GM23248 (cell line): Measurements from ENCODE around the gene SSR3. TPM values are rescaled to one million over a fixed set of nuclear protein-coding genes. Genes with fewer than 3 reads are reported as not detected.
A peak's percentile ranks its signal among the peaks of the same experiment; 100 is the strongest.

Experiments used
- DNase-seq: peaks from one replicate; pipeline ENCODE4 v3.0.0-alpha.2; 2015
- H2AFZ ChIP-seq: fragments of 200-600 bp; sonication (generic); 2 replicates; pipeline ENCODE4 v1.6.1; 2016; ENCODE audit warnings: antibody characterized with exemption
- H3F3A ChIP-seq: fragments of 200-600 bp; sonication (generic); 2 replicates; pipeline ENCODE4 v1.6.1; 2016; ENCODE audit warnings: mild to moderate bottlenecking, antibody characterized with exemption, mixed run types; ENCODE audit not compliant: insufficient read depth
- H3K27ac ChIP-seq: fragments of 200-600 bp; sonication (generic); 2 replicates; pipeline ENCODE4 v1.5.1; 2016; ENCODE audit warnings: mild to moderate bottlenecking
- H3K27me3 ChIP-seq: fragments of 200-600 bp; sonication (generic); replicated peaks from 2 replicates; pipeline ENCODE4 v1.6.1; 2016; ENCODE audit warnings: mild to moderate bottlenecking; ENCODE audit not compliant: insufficient read depth
- H3K36me3 ChIP-seq: fragments of 200-600 bp; sonication (generic); 2 replicates; pipeline ENCODE4 v1.6.1; 2016; ENCODE audit warnings: low read depth, mild to moderate bottlenecking
- H3K4me1 ChIP-seq: fragments of 200-600 bp; sonication (generic); 2 replicates; pipeline ENCODE4 v1.6.1; 2016; ENCODE audit warnings: mild to moderate bottlenecking; ENCODE audit not compliant: insufficient read depth
- H3K4me2 ChIP-seq: fragments of 200-600 bp; sonication (generic); one replicate; pipeline ENCODE4 v1.6.1; 2016; ENCODE audit warnings: mild to moderate bottlenecking; ENCODE audit not compliant: unreplicated experiment
- H3K4me3 ChIP-seq: fragments of 200-600 bp; sonication (generic); 2 replicates; pipeline ENCODE4 v1.5.1; 2016; ENCODE audit warnings: mild to moderate bottlenecking
- H3K79me2 ChIP-seq: fragments of 200-600 bp; sonication (generic); 2 replicates; pipeline ENCODE4 v1.6.1; 2016; ENCODE audit warnings: mild to moderate bottlenecking; ENCODE audit not compliant: insufficient read depth
- H3K9ac ChIP-seq: fragments of 200-600 bp; sonication (generic); 2 replicates; pipeline ENCODE4 v1.6.1; 2016; ENCODE audit warnings: mild to moderate bottlenecking
- H3K9me2 ChIP-seq: fragments of 200-600 bp; sonication (generic); 2 replicates; pipeline ENCODE4 v1.6.1; 2016; ENCODE audit warnings: mixed run types, mild to moderate bottlenecking, moderate library complexity; ENCODE audit not compliant: insufficient read depth
- H3K9me3 ChIP-seq: fragments of 200-600 bp; sonication (generic); one replicate; pipeline ENCODE4 v1.6.1; 2017; ENCODE audit warnings: low read depth
- H4K20me1 ChIP-seq: fragments of 200-600 bp; sonication (generic); 2 replicates; pipeline ENCODE4 v1.6.0; 2016; ENCODE audit not compliant: insufficient read depth
- EZH2 ChIP-seq: fragments of 200-600 bp; sonication (generic); IDR thresholded peaks from 2 replicates; pipeline ENCODE4 v1.6.1; 2018; ENCODE audit warnings: antibody characterized with exemption, mild to moderate bottlenecking; ENCODE audit not compliant: insufficient read depth, poor library complexity, severe bottlenecking
- EZH2phosphoT487 ChIP-seq: fragments of 200-600 bp; sonication (generic); IDR thresholded peaks from 2 replicates; pipeline ENCODE4 v1.6.1; 2018; ENCODE audit warnings: antibody characterized with exemption, moderate library complexity, mild to moderate bottlenecking, low read depth; ENCODE audit not compliant: insufficient read depth
- WGBS, 2 experiments: methylation state at CpG; one replicate each; pipeline ENCODE4 v1.1.6; 2015 to 2017; ENCODE audit warnings: low lambda C conversion rate in 2 of 2, low coverage in 1 of 2; ENCODE audit errors: missing lambda C conversion rate in 2 of 2; 5-methylcytosine and 5-hydroxymethylcytosine counted together
- in situ Hi-C: fragments of 300-500 bp; cut with MboI; formaldehyde crosslinking; loops from 2 replicates; pipeline ENCODE4 v1.15.0; 2020
- polyA plus RNA-seq: library from polyadenylated mRNA; unstranded; fragments of >200 nt; fragmentation: Nextera tagmentation; extraction: Ambion mirVana; gene quantifications from 2 replicates; pipeline ENCODE4 v1.2.1, GENCODE V29; 2016
- total RNA-seq: library from RNA; depleted of rRNA; stranded (reverse); fragments of >200 nt; shearing (Covaris generic); gene quantifications from 2 replicates; pipeline ENCODE4 v1.2.3, GENCODE V29; 2014

The SSR3 gene
- total and polyA plus RNA-seq, 2 experiments from 2014 or later: 409 to 566 TPM

- peak overlapping the region; percentile 73 for H3K27ac ChIP-seq
- TF ChIP-seq EZH2 (no peak), EZH2phosphoT487 (no peak)
- H3K79me2 ChIP-seq: peaks cover 2% of the 10 kb centered on the region; the same call in 1 of the 2 replicates
- H3K4me1 ChIP-seq: peaks cover 19% of the 10 kb centered on the region
- H3K4me3 ChIP-seq: no peak overlapping the region
- WGBS, 2 experiments: 73 to 78% methylated on average over 2 of the region's 2 CpGs
- H3K9me3 ChIP-seq: no peaks in the 10 kb centered on the region
- peak overlapping the region; percentile 7 for H3K4me2 ChIP-seq
- no peaks in the 10 kb centered on the region for H3K9me2 ChIP-seq
- H3K9ac ChIP-seq: peak overlapping the region; percentile 57
- in situ Hi-C loops: loop anchor here (25.0 kb wide), 1 partner anchor 552 kb away; no protein-coding TSS in a partner anchor
- peaks cover 24% of the 10 kb centered on the region for H3K36me3 ChIP-seq
- H2AFZ ChIP-seq: no peak overlapping the region
- DNase-seq: no peak
- H3K27me3 ChIP-seq: no peaks in the 10 kb centered on the region
- H3F3A ChIP-seq: peaks cover 61% of the 10 kb centered on the region
- 0 out of 2 replicates have a peak, but pooled peaks cover 2% of the 10 kb centered on the region for H4K20me1 ChIP-seq
Observed at GRCh38 chr3:156535798-156536197, 19.1 kb downstream of the SSR3 start.

- Histone ChIP-seq H3K79me2 (no peaks in the 10 kb centered on the region), H3K27me3 (no peaks in the 10 kb centered on the region), H4K20me1 (no peaks in the 10 kb centered on the region), H3K9me3 (no peaks in the 10 kb centered on the region), H2AFZ (no peak overlapping the region), H3K27ac (peak overlapping the region; percentile 83), H3K4me3 (no peak overlapping the region), H3K9ac (peak overlapping the region; percentile 57), H3K9me2 (no peaks in the 10 kb centered on the region), H3K4me2 (no peak overlapping the region), H3K4me1 (peaks cover 19% of the 10 kb centered on the region), H3K36me3 (peaks cover 20% of the 10 kb centered on the region; the same call in 1 of the 2 replicates), H3F3A (peaks cover 57% of the 10 kb centered on the region)
- WGBS, 2 experiments: 0 to 1% methylated on average over 4 of the region's 4 CpGs
- TF ChIP-seq EZH2 (no peak), EZH2phosphoT487 (no peak)
- in situ Hi-C loops: loop anchor here (25.0 kb wide), 1 partner anchor 552 kb away; no protein-coding TSS in a partner anchor
- DNase-seq: peak; percentile 99
Observed at GRCh38 chr3:156535162-156535627, 19.7 kb downstream of the SSR3 start.

GRCh38 chr3:156533205-156533604 lies 21.7 kb downstream of the SSR3 start:
- Histone ChIP-seq H3K4me3 (no peak overlapping the region), H3K27me3 (no peaks in the 10 kb centered on the region), H3F3A (peaks cover 43% of the 10 kb centered on the region), H4K20me1 (no peaks in the 10 kb centered on the region), H3K9ac (no peak overlapping the region), H2AFZ (no peak overlapping the region), H3K36me3 (peaks cover 4% of the 10 kb centered on the region; the same call in 1 of the 2 replicates), H3K9me3 (no peaks in the 10 kb centered on the region), H3K79me2 (no peaks in the 10 kb centered on the region), H3K4me2 (no peak overlapping the region), H3K27ac (0 out of 2 replicates have a peak overlapping the region, but pooled peaks have one; percentile 13), H3K9me2 (no peaks in the 10 kb centered on the region), H3K4me1 (peaks cover 18% of the 10 kb centered on the region)
- DNase-seq: no peak
- WGBS, 2 experiments: 85 to 97% methylated on average over 4 of the region's 4 CpGs
- in situ Hi-C loops: loop anchor here (25.0 kb wide), 1 partner anchor 554 kb away; no protein-coding TSS in a partner anchor
- no peak for TF ChIP-seq EZH2phosphoT487
- no peak for TF ChIP-seq EZH2

GRCh38 chr3:156532730-156533129 lies 22.2 kb downstream of the SSR3 start:
- no peaks in the 10 kb centered on the region for H3K27me3 ChIP-seq
- H3K4me1 ChIP-seq: peaks cover 15% of the 10 kb centered on the region
- H3K4me3 ChIP-seq: no peak overlapping the region
- H3F3A ChIP-seq: peaks cover 38% of the 10 kb centered on the region
- no peak overlapping the region for H2AFZ ChIP-seq
- no peak overlapping the region for H3K27ac ChIP-seq
- no peak for TF ChIP-seq EZH2phosphoT487
- TF ChIP-seq EZH2: no peak
- H3K9ac ChIP-seq: no peak overlapping the region
- in situ Hi-C loops: loop anchor here (25.0 kb wide), 1 partner anchor 555 kb away; no protein-coding TSS in a partner anchor
- H3K9me3 ChIP-seq: no peaks in the 10 kb centered on the region
- no peak for DNase-seq
- H3K36me3 ChIP-seq: no peaks in the 10 kb centered on the region
- 75 to 78% methylated on average over 3 of the region's 3 CpGs for WGBS, 2 experiments
- H4K20me1 ChIP-seq: no peaks in the 10 kb centered on the region
- H3K9me2 ChIP-seq: no peaks in the 10 kb centered on the region
- H3K4me2 ChIP-seq: no peak overlapping the region
- no peaks in the 10 kb centered on the region for H3K79me2 ChIP-seq
